ENCODE results near the gene ZZZ3. TPM values are rescaled to one million over a fixed set of nuclear protein-coding genes. Genes with fewer than 3 reads are reported as not detected.

ZZZ3 gene
- total RNA-seq, 1 experiment from 2014 or later: 25.4 TPM

GRCh38 chr1:77718181-77718580 lies 35.7 kb upstream of the ZZZ3 start:
- no peaks in the 10 kb centered on the region for H3K27me3 ChIP-seq (replicated peaks; ENCODE audit: control insufficient read depth, insufficient read depth, low read length)
- ChIA-PET CTCF (no interaction called here), POLR2A (no interaction called here)
- Mint-ChIP-seq H3K27me3 (ENCODE audit: insufficient read depth, unreplicated experiment) (no peaks in the 10 kb centered on the region), H3K4me1 (ENCODE audit: low read depth, unreplicated experiment) (no peaks in the 10 kb centered on the region), H3K9me3 (ENCODE audit: unreplicated experiment) (no peaks in the 10 kb centered on the region), H3K4me3 (ENCODE audit: unreplicated experiment) (no peak overlapping the region), H3K36me3 (ENCODE audit: insufficient read depth, unreplicated experiment) (peaks cover 37% of the 10 kb centered on the region), H3K27ac (ENCODE audit: unreplicated experiment) (no peak overlapping the region)
- no peak for TF ChIP-seq CTCF (IDR thresholded peaks at IDR 0.05; ENCODE audit: insufficient read depth in 1 of 2, low read depth in 1 of 2, low read length in 1 of 2, severe bottlenecking in 1 of 2, unreplicated experiment in 1 of 2)
- H3K9me3 ChIP-seq: no peaks in the 10 kb centered on the region
- no peak for DNase-seq
- no peaks in the 10 kb centered on the region for H3K4me1 ChIP-seq
- H3K4me3 ChIP-seq (ENCODE audit: low read depth, low read length): no peak overlapping the region
- H3K36me3 ChIP-seq (ENCODE audit: control insufficient read depth, insufficient read depth, low read length): no peaks in the 10 kb centered on the region
- BruUV-seq (replicated peaks): no TSS peak
- intact Hi-C loops (cut with micrococcal nuclease; ENCODE audit: unreplicated experiment): no loop called here

DNA sequence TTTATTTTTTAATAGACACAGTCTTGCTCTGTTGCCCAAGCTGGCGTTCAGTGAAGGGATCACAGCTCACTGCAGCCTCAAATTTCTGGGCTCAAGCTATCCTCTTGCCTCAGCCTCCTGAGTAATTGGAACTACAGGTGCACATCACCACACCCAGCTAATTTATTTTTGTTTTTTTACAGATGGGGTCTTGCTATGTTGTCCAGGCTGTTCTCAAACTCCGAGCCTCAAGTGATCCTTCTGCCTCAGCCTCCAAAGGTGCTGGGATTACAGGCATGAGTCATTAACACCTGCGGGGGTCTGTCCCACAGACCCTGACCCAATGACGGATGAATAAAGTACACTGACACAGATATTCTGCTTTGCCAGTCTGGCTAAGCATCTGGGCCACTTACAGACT lies 33.6 kb upstream of the ZZZ3 start:
- no peaks in the 10 kb centered on the region for H3K4me1 ChIP-seq
- CTCF ChIA-PET: no interaction called here
- Mint-ChIP-seq H3K4me1 (ENCODE audit: low read depth, unreplicated experiment) (no peaks in the 10 kb centered on the region), H3K27ac (ENCODE audit: unreplicated experiment) (no peak overlapping the region), H3K36me3 (ENCODE audit: insufficient read depth, unreplicated experiment) (peaks cover 30% of the 10 kb centered on the region), H3K27me3 (ENCODE audit: insufficient read depth, unreplicated experiment) (no peaks in the 10 kb centered on the region), H3K9me3 (ENCODE audit: unreplicated experiment) (no peaks in the 10 kb centered on the region), H3K4me3 (ENCODE audit: unreplicated experiment) (no peak overlapping the region)
- H3K27me3 ChIP-seq (replicated peaks; ENCODE audit: control insufficient read depth, insufficient read depth, low read length): no peaks in the 10 kb centered on the region
- intact Hi-C loops (cut with micrococcal nuclease; ENCODE audit: unreplicated experiment): no loop called here
- DNase-seq: no peak
- H3K9me3 ChIP-seq: no peaks in the 10 kb centered on the region
- no peak overlapping the region for H3K4me3 ChIP-seq (ENCODE audit: low read depth, low read length)
- BruUV-seq (replicated peaks): no TSS peak
- no peak for TF ChIP-seq CTCF (IDR thresholded peaks at IDR 0.05; ENCODE audit: insufficient read depth in 1 of 2, low read depth in 1 of 2, low read length in 1 of 2, severe bottlenecking in 1 of 2, unreplicated experiment in 1 of 2)
- no peaks in the 10 kb centered on the region for H3K36me3 ChIP-seq (ENCODE audit: control insufficient read depth, insufficient read depth, low read length)
- POLR2A ChIA-PET: no interaction called here

GRCh38 chr1:77709727-77710126 lies 27.3 kb upstream of the ZZZ3 start:
- no peaks in the 10 kb centered on the region for H3K36me3 ChIP-seq (ENCODE audit: control insufficient read depth, insufficient read depth, low read length)

More at GRCh38 chr1:77709727-77710126, 27.3 kb upstream of the ZZZ3 start:
- H3K27me3 ChIP-seq (replicated peaks; ENCODE audit: control insufficient read depth, insufficient read depth, low read length): no peaks in the 10 kb centered on the region
- no peaks in the 10 kb centered on the region for H3K4me1 Mint-ChIP-seq (ENCODE audit: low read depth, unreplicated experiment)
- BruUV-seq (replicated peaks): no TSS peak
- H3K36me3 Mint-ChIP-seq (ENCODE audit: insufficient read depth, unreplicated experiment): peaks cover 31% of the 10 kb centered on the region
- H3K9me3 ChIP-seq: no peaks in the 10 kb centered on the region
- no peak for DNase-seq
- no peak overlapping the region for H3K27ac Mint-ChIP-seq (ENCODE audit: unreplicated experiment)
- ChIA-PET CTCF (no interaction called here), POLR2A (no interaction called here)
- H3K4me3 ChIP-seq (ENCODE audit: low read depth, low read length): no peak overlapping the region
- no peaks in the 10 kb centered on the region for H3K9me3 Mint-ChIP-seq (ENCODE audit: unreplicated experiment)
- intact Hi-C loops (cut with micrococcal nuclease; ENCODE audit: unreplicated experiment): no loop called here
- no peaks in the 10 kb centered on the region for H3K4me1 ChIP-seq
- H3K27me3 Mint-ChIP-seq (ENCODE audit: insufficient read depth, unreplicated experiment): no peaks in the 10 kb centered on the region
- no peak overlapping the region for H3K4me3 Mint-ChIP-seq (ENCODE audit: unreplicated experiment)
- no peak for TF ChIP-seq CTCF (IDR thresholded peaks at IDR 0.05; ENCODE audit: insufficient read depth in 1 of 2, low read depth in 1 of 2, low read length in 1 of 2, severe bottlenecking in 1 of 2, unreplicated experiment in 1 of 2)
